Ovary (tissue), 9 donors: Measurements from ENCODE around the gene ZNF740. TPM values are rescaled to one million over a fixed set of nuclear protein-coding genes. Genes with fewer than 3 reads are reported as not detected.

Experiments
- DNase-seq, 5 donors: peaks; one replicate each; pipeline ENCODE4 v3.0.0-alpha.2; 2019 to 2020
- H3K27ac ChIP-seq, 2 donors: fragments of 200-600 bp; one replicate each; pipeline versions ENCODE4 v1.5.1 to v1.8.0; 2019 to 2022
- H3K27me3 ChIP-seq: fragments of 200-600 bp; one replicate; pipeline ENCODE4 v1.8.0; 2022
- H3K36me3 ChIP-seq: fragments of 200-600 bp; sonication (generic); one replicate; pipeline ENCODE4 v1.5.1; 2019
- H3K4me1 ChIP-seq: one replicate; pipeline ENCODE4 v1.8.1; 2013; ENCODE audit warnings: mild to moderate bottlenecking, moderate library complexity; ENCODE audit not compliant: insufficient read depth
- H3K4me3 ChIP-seq: fragments of 200-600 bp; sonication (generic); one replicate; pipeline ENCODE4 v1.5.1; 2017
- H3K9me3 ChIP-seq, 2 donors: fragments of 200-600 bp in 1 of 2; sonication (generic) in 1 of 2; one replicate each; pipeline versions ENCODE4 v1.5.1 to v1.8.1; 2013 to 2019; ENCODE audit warnings: mild to moderate bottlenecking in 1 of 2, moderate library complexity in 1 of 2
- EP300 ChIP-seq: sonication (generic); formaldehyde crosslinking; IDR thresholded peaks from one replicate; pipeline ENCODE4 v1.6.1; 2017; ENCODE audit warnings: antibody characterized with exemption
- POLR2A ChIP-seq: fragments of 450-650 bp; IDR thresholded peaks from one replicate; pipeline ENCODE4 v1.6.1; 2017; ENCODE audit warnings: antibody characterized with exemption, mild to moderate bottlenecking, moderate library complexity
- WGBS, 3 donors: extraction: QIAGEN DNeasy Blood & Tissue Kit in 1 of 3; methylation state at CpG; one replicate each; pipeline versions ENCODE4 v1.1.5 to v1.1.7; 2013 to 2017; 5-methylcytosine and 5-hydroxymethylcytosine counted together
- intact Hi-C, 4 donors: fragments of 100-400 bp; cut with DNase I; formaldehyde crosslinking; loops; one replicate each; pipeline versions ENCODE4 v1.11.0 to v1.15.1; 2022 to 2023
- polyA plus RNA-seq, 2 donors: library from polyadenylated mRNA; stranded (reverse); fragments of 200-250 nt in 1 of 2; fragments of 350-450 nt in 1 of 2; fragmentation: Illumina TruSeq in 1 of 2; extraction: RNeasy Lipid Tissue Mini Kit (QIAGEN cat#74804) in 1 of 2; gene quantifications; one replicate each; pipeline ENCODE4 v1.2.3, GENCODE V29; 2013 to 2014
- total RNA-seq, 7 donors: library from RNA; depleted of rRNA in 2 of 7; stranded (reverse); fragments of >200 nt in 2 of 7; fragmentation: NEBNext Ultra II Directional in 3 of 7; extraction: Animal tissue kit (Norgen Biotek cat#: 25700) in 3 of 7; gene quantifications; one replicate each; pipeline versions ENCODE4 v1.1.0 to v1.2.4, GENCODE V29; 2016 to 2023
- TF ChIP-seq, protein P1 (sequence below), 3 donors: fragments of 450-650 bp in 2 of 3; fragments of 200-600 bp in 1 of 3; IDR thresholded peaks; one replicate each; pipeline versions ENCODE4 v1.5.1 to v1.8.0; 2016 to 2022; ENCODE audit warnings: antibody characterized with exemption in 3 of 3, mild to moderate bottlenecking in 1 of 3
- donor health status: DM: no; HTN: no; CAD: no; lungs with moderate emphysema.
- donor health status: DM: no; HTN: no; CAD: no.
- donor health status: Bipolar disorder and iron deficiency.
- donor health status: DM: yes; HTN: yes; CAD: no.
- donor health status: DM: no; HTN: no; CAD: no.
- donor health status: DM: yes; HTN: yes; CAD: no.

The ZNF740 gene
- total and polyA plus RNA-seq, 9 donors = 9.7 to 56.9 (median 45.7) TPM

DNA sequence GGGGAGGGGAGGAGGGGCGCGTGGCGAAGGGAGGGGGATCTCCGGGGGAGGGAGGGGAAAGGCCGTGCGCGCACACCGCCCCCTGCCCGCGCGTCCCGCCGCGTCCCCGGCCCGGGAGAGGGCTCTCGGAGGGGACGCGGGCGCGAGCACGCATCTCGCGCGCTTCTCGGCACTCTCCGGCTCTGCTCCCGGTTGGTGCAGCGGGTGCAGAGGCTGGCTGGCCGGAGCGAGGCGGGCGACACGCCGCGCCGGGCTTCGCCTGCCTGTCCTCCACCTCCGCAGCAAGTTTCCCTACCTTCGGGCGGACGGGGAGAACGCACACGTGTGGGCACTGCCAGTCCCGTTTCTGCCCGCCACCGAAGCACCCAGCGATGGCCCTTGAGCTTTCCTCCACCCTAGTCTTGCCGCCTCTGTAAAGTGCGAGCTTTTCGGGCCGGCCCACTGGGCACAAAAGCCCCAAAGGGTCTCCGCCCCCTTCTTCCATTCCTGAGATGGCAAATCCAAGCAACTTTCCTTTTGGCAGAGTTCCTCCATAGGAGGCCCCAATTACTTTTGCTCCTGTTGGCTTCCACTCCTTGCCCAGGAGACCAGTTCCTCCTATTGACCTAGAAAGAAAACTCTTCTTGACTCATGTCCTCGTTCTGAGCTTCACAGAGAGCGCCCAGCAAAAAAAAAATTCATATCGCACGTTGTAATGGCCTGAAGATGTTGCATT, 566 bp downstream of the ZNF740 start:
- DNase-seq = peak in 3 of 5 donors; percentile 78 to 88 (median 85)

DNA sequence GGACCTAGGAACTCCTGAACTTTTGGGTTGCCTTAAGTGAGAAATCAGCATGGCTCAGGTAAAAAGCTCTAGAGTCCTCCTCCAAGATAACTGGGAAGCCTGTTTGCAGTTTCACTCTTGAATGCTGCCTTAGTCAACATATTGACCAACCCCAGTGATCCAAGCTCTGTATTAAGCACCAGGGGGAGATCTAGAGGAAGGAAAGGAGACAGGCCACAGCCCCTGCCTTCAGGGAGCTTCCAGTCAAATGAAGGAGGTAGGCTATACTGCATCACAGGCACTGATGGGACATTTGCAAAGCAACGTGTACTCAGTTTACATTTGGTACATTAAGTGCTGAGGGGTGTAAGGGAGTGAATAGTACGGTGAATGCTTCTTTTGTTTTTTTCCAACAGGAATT, 1.4 kb downstream of the ZNF740 start:
- no peaks in the 10 kb centered on the region for H3K36me3 ChIP-seq
- H3K4me3 ChIP-seq = peak overlapping the region; percentile 58
- intact Hi-C loops = loop anchor here in 1 of 4 donors (5.0 kb wide), 1 partner anchor 135 kb away; no protein-coding TSS in a partner anchor
- no peak overlapping the region for H3K27ac ChIP-seq
- no peaks in the 10 kb centered on the region for H3K27me3 ChIP-seq
- TF ChIP-seq, protein P1, sequence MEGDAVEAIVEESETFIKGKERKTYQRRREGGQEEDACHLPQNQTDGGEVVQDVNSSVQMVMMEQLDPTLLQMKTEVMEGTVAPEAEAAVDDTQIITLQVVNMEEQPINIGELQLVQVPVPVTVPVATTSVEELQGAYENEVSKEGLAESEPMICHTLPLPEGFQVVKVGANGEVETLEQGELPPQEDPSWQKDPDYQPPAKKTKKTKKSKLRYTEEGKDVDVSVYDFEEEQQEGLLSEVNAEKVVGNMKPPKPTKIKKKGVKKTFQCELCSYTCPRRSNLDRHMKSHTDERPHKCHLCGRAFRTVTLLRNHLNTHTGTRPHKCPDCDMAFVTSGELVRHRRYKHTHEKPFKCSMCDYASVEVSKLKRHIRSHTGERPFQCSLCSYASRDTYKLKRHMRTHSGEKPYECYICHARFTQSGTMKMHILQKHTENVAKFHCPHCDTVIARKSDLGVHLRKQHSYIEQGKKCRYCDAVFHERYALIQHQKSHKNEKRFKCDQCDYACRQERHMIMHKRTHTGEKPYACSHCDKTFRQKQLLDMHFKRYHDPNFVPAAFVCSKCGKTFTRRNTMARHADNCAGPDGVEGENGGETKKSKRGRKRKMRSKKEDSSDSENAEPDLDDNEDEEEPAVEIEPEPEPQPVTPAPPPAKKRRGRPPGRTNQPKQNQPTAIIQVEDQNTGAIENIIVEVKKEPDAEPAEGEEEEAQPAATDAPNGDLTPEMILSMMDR (IDR thresholded peaks at IDR 0.05) = no peak
- no peak for TF ChIP-seq POLR2A
- TF ChIP-seq EP300 = no peak
- DNase-seq = no peak
- WGBS, 3 donors = 74 to 85% (median 79%) methylated on average over 2 of the region's 2 CpGs
- H3K9me3 ChIP-seq = no peaks in the 10 kb centered on the region
- H3K4me1 ChIP-seq = peaks cover 14% of the 10 kb centered on the region

More for the DNA sequence above, 566 bp downstream of the ZNF740 start:
- no peaks in the 10 kb centered on the region for H3K27me3 ChIP-seq
- intact Hi-C loops = loop anchor here in 1 of 4 donors (5.0 kb wide), 1 partner anchor 134 kb away; no protein-coding TSS in a partner anchor
- no peaks in the 10 kb centered on the region for H3K36me3 ChIP-seq
- H3K4me3 ChIP-seq = peak overlapping the region; percentile 58
- 1 to 2% (median 1%) methylated on average over 30 to 56 of the region's 57 CpGs for WGBS, 3 donors
- H3K9me3 ChIP-seq = no peaks in the 10 kb centered on the region
- peaks cover 14% of the 10 kb centered on the region for H3K4me1 ChIP-seq
- TF ChIP-seq POLR2A (no peak), EP300 (no peak)
- TF ChIP-seq, protein P1 (IDR thresholded peaks at IDR 0.05) = no peak
- peak overlapping the region; percentile 69 to 87 for H3K27ac ChIP-seq

DNA sequence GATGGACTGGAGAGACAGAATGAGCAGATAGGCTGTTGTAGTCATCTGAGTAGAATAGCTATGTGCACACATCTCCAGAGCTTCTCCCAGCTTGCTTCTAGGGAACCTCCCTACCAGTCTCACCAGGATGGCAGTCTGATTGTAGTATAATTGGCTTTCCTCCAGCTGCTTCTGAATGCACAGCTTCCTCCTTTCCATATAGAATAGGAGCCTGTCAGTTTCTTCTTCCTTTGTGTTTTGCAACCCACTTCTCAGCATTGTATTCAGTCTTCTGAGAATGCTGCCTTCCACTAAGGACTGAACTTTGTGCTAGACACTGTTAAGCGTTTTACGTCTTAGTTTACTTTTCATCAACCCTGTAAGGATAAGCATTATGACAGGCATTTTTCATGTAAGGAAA, 2.4 kb downstream of the ZNF740 start:
- H3K36me3 ChIP-seq = no peaks in the 10 kb centered on the region
- TF ChIP-seq POLR2A (no peak), EP300 (no peak)
- TF ChIP-seq, protein P1 (IDR thresholded peaks at IDR 0.05) = no peak
- WGBS, 3 donors = 35 to 45% (median 41%) methylated on average over 2 of the region's 2 CpGs
- no peak for DNase-seq
- intact Hi-C loops = loop anchor here in 1 of 4 donors (5.0 kb wide), 1 partner anchor 136 kb away; no protein-coding TSS in a partner anchor
- peaks cover 14% of the 10 kb centered on the region for H3K4me1 ChIP-seq
- no peaks in the 10 kb centered on the region for H3K9me3 ChIP-seq
- H3K27ac ChIP-seq = no peak overlapping the region
- H3K4me3 ChIP-seq = no peak overlapping the region
- H3K27me3 ChIP-seq = no peaks in the 10 kb centered on the region

DNA sequence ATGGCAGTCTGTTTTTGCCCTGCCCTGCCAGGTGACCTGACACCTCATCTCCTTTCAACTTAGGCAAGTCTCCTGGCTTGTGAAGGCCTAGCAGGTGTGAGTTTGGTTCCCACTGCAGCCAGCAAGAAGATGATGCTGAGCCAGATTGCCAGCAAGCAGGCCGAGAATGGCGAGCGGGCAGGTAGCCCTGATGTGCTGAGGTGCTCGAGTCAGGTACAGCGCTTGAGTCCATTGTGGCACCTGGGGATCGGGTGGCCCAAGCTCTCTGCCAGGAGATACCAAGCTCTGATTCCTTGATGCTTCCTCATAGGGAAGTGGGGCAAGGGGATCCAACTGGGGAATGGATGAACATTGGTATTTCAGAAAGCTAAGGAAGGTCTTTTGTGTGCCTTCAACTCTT, 4.3 kb downstream of the ZNF740 start:
- no peak for DNase-seq
- Histone ChIP-seq H3K4me1 (peaks cover 14% of the 10 kb centered on the region), H3K4me3 (no peak overlapping the region), H3K36me3 (no peaks in the 10 kb centered on the region), H3K27ac (no peak overlapping the region), H3K27me3 (no peaks in the 10 kb centered on the region), H3K9me3 (no peaks in the 10 kb centered on the region)
- WGBS, 3 donors = 91 to 94% (median 93%) methylated on average over 6 of the region's 6 CpGs
- no peak for TF ChIP-seq EP300
- TF ChIP-seq, protein P1 (IDR thresholded peaks at IDR 0.05) = no peak
- TF ChIP-seq POLR2A = no peak
- intact Hi-C loops = loop anchor here in 1 of 4 donors (5.0 kb wide), 1 partner anchor 138 kb away; no protein-coding TSS in a partner anchor
